SKM-1 treated with dmso at 0.1 percent for 144 hours (cell line): ENCODE results near the gene DLL4.

ENCODE experiments used
- DNase-seq: peaks from one replicate; lab custom pipeline; 2025; ENCODE audit not compliant: unreplicated experiment; lab: John Stamatoyannopoulos, UW

DLL4 gene

DNA sequence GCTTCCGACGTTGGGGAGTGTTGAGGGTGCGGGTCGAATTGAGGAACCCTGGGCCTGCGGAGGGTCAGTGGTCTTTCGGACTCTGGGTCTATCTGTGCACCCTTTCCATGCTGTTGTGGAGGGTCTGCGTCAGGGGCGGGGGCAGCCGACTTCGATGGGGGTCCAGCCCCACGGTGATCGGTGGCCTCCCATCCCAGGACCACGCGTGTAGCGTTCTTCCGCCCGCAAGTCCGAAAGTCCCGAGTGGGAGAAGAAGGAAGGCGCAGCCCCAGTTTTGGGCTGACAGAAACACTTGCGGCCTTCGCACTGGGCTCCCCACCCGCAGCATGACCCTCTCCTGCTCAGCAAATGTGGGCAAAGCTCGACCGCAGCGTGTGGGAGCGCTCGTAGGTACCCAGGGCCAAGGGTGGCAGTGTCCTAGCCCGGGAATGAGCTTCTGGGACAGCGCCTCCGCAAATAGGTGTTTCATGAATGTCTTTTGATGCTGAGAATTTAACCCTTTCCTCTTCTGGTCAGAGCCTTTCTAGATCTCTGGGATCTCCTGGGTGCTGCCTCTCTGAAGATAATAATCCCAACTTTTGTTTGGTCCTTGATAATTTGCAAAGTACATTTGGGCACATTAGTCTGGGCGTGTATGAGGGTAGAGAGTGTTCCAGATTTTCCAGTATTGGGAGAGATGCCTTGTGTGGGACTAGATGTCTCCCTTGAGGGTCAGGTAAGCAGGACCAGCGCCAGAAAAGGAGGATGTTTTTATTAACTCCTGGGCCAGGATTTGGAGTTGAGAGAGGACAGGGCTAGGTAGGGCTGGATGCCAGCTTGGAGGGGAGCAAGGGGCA is 2.3 kb upstream of the DLL4 start:
- no peak for DNase-seq

DNA sequence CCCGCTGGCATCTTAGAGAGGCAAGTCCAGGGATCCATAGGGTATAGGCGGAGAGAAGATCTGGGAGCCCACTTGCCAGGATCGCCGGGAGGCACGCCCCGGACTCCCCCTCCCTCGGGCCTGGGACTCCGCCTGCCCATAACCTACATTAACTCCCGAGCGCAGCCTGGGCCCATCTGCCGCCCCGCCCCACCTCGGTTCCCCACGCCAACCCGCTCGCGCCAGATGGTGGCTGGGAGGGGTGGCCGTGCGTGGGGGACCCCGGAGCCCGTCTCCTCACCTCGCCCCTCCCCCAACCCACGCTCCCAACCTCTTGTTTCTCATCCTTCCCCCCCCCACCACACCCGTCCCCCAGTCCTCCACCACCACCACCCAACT is 1.7 kb upstream of the DLL4 start:
- no peak for DNase-seq

DNA sequence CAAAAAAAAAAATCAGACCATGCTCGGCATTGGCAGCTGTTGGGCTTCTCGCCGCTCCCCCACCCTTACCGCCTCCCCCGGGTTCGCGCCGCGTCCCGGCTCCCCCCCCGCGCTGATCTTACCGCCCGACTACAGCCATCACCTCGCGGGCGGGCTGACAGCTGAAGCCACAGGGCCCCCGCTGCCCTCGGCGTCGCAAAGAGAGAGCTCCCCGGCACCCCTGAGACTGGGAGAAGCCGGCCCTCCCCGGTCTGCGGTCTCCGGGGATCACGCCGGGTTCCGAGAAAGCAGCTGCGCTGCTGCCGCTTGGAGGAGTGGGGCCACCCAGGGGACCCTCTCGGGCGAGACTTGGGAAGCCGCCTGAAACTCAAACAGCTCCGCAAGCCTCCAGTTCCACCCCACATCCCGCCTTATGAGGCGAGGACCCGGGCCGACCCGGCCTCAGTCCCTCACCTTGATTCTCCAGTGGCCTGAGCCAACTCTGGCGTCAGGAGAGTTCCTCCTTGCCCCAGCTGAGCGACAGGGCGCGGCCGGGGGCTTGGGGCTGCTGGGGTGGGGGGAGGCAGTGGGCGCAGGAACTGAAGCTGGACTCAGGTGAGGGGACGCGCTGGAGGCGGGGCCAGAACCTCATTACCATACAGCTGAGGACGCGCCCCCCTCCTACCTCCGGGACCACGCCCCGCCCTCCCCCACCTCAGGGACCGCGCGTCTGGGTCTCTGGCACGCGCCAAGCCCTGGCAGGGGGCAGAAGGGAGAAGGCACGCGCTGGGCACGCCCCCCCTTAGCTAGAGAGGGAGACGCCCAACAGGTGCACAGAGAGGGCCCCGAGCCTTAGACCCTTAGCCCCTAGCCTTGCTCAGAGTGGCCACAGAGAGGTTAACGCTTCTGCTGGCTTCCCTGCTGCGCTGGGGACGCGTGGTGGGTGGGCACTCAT is 1.0 kb upstream of the DLL4 start:
- DNase-seq = no peak

- DNase-seq = no peak
Measured at GRCh38 chr15:40929660-40930429, 705 bp downstream of the DLL4 start.

DNA sequence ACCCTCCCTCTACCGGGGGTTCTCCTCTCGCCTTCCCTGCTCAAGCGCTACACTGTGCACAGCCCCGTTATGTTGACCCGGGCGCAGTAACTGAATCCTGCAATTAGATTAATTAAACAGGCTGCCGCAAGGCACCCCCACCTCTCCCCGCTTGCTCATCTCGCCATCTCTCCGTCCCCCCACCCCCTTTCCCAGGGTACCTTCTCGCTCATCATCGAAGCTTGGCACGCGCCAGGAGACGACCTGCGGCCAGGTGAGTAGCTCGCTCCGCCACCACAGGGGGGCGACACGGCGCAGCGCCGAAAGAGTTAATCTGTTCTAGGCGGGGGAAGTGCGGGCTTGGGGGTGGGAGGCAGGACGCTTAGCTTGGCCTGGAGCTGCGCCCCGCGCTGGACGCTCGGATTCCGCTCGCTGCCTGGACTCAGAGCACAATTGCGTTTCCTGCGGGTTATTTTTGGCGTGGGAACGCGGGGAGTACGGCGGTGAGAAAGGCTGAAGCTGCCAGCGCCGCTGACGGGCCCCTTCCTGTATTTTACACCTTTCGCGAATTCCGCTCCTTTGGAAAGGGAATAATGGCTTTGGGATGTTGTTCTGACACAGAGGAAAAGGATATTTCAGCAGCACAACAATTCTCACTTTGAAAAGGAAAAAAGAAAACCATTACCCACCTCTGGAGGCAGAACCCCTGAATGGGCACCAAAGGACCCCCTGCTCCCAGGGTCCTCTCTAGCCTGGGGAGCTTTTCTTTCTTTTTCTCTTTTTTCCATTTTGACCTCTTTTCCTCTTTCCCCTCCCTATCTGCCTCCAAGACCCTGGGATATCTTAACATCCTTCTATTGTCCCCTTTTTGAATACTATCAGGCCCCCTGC is 1.5 kb downstream of the DLL4 start:
- no peak for DNase-seq

DNA sequence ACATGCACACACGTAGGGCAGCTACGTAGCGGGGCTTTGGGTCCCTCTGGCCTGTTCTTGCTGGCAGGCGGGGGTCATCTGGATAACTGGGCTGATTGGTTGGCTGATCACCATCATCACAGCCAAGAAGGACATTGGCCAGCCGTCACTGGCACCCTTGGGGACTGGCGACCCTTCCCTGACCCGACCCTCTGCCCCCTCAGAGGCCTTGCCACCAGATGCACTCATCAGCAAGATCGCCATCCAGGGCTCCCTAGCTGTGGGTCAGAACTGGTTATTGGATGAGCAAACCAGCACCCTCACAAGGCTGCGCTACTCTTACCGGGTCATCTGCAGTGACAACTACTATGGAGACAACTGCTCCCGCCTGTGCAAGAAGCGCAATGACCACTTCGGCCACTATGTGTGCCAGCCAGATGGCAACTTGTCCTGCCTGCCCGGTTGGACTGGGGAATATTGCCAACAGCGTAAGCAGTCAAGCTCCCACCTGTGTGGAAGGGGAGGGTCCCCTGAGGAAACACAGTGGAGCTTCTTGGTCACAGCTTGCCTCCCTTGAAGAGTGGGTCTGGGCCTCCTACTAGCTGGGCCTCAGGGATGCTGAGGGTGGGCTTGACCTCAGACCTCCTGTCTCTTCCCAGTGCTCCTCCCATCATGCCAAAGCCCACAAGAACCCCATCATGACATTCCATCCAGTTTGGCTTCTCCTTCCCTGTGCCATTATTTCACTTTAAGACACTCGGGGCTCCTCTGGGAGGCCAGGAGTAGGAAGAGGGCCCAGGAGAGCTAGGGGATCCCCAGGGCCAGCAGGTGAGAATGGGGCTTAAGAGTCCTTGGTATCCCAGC is 2.4 kb downstream of the DLL4 start:
- DNase-seq = no peak

DNA sequence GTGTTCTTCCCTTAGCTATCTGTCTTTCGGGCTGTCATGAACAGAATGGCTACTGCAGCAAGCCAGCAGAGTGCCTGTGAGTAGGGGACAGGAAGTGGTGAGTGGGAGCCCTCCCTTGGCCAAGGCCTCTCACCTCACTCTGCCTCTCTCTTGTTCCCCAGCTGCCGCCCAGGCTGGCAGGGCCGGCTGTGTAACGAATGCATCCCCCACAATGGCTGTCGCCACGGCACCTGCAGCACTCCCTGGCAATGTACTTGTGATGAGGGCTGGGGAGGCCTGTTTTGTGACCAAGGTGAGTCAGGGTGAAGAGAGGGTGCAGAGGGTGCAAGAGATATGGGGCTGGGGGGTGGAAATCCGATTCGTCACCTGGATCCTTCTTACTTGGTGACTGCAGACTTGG is 3.0 kb downstream of the DLL4 start:
- no peak for DNase-seq

- DNase-seq = no peak
Measured at GRCh38 chr15:40932649-40933516, 3.7 kb downstream of the DLL4 start.

GRCh38 chr15:40933517-40933902 is 4.4 kb downstream of the DLL4 start:
- DNase-seq = no peak

- DNase-seq = no peak
Measured at GRCh38 chr15:40934457-40934856, 5.3 kb downstream of the DLL4 start.

DNA sequence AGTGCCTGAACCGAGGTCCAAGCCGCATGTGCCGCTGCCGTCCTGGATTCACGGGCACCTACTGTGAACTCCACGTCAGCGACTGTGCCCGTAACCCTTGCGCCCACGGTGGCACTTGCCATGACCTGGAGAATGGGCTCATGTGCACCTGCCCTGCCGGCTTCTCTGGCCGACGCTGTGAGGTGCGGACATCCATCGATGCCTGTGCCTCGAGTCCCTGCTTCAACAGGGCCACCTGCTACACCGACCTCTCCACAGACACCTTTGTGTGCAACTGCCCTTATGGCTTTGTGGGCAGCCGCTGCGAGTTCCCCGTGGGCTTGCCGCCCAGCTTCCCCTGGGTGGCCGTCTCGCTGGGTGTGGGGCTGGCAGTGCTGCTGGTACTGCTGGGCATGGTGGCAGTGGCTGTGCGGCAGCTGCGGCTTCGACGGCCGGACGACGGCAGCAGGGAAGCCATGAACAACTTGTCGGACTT is 7.1 kb downstream of the DLL4 start:
- DNase-seq = no peak

DNA sequence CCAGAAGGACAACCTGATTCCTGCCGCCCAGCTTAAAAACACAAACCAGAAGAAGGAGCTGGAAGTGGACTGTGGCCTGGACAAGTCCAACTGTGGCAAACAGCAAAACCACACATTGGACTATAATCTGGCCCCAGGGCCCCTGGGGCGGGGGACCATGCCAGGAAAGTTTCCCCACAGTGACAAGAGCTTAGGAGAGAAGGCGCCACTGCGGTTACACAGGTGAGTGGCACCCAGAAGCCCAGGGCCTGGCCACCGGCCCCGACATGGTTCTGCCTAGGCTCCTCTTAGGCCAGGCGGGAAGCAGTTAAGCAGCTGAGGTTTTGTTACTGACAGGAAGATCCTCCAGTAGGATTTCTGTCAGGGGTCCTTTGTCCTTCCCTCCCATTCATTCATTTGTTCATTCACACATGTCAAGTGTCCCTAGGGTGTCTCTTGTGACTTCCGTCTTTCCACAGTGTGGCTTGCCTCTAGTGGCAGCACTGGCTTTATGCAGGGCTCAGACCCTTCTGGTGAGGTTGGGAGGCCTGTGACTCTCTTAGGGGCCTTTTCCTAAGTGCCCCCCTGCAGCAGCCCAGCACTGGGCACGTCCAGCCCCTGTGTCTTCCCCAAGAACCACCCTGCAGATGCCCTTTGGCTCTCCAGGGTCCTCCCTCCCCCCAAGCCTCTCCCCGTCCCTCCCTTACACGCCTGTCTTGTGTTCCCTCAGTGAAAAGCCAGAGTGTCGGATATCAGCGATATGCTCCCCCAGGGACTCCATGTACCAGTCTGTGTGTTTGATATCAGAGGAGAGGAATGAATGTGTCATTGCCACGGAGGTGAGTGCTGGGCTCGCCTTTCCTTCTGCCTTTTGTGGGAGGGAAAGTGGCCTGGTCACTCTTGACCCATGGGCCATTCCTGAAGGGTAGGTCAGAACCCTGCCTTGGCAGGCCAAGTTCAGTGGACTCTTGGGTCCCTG is 7.8 kb downstream of the DLL4 start:
- DNase-seq = no peak

DNA sequence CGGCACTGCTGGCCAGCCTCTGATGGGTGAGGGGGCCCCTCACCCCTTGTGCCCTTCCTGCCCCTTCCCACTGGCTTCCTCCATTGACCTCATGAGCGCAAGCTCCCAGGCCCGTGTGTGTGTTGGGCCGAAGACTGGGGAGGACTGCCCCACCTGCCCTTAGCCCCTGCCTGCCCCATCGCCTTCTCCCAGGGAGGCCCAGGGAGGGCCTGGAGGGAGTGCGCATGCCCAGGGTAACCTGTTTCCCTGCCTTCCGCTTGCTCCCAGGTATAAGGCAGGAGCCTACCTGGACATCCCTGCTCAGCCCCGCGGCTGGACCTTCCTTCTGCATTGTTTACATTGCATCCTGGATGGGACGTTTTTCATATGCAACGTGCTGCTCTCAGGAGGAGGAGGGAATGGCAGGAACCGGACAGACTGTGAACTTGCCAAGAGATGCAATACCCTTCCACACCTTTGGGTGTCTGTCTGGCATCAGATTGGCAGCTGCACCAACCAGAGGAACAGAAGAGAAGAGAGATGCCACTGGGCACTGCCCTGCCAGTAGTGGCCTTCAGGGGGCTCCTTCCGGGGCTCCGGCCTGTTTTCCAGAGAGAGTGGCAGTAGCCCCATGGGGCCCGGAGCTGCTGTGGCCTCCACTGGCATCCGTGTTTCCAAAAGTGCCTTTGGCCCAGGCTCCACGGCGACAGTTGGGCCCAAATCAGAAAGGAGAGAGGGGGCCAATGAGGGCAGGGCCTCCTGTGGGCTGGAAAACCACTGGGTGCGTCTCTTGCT is 8.8 kb downstream of the DLL4 start:
- no peak for DNase-seq

- DNase-seq = no peak
Measured at GRCh38 chr15:40938536-40938870, 9.4 kb downstream of the DLL4 start.

DNA sequence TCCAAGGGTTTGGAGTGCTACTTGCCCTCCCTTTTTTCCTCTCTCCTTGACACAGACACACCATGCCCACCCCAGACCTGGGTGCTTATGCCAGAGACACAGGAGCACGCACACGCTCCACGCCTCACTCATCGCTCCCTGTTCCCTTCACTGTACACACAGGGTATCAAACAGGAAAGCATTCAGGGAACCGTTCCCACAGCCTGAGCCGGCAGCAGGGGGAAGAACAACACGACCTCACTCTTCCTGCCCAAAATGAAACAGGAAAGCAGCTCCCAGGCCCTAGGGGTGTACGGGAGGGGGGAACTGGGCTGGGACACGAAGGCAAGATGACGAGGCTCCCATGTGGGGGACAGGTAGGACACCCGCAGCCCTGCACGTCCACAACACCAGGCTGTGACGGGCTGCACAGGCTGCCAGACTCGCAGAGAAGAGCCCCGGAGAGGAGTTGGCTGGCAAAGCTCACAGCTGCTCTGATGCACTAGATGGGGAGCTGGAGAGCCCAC is 11.2 kb downstream of the DLL4 start:
- no peak for DNase-seq

GRCh38 chr15:40941068-40941527 is 12.0 kb downstream of the DLL4 start:
- DNase-seq = no peak
